Measurements from ENCODE around the gene TENM4.
"Not testable (repeated sequence)": the region's sequence is repeated elsewhere in the genome, so short reads cannot be mapped to it uniquely, and the experiment has no call there.

The TENM4 gene

GRCh38 chr11:79196950-79197349 is 243.9 kb downstream of the TENM4 start:
- no peak overlapping the region for H3K4me3 ChIP-seq (ENCODE audit: low read depth in 1 of 2, low read length in 2 of 2)
- no peak overlapping the region for H3K27ac ChIP-seq (ENCODE audit: low read depth, low read length)

DNA sequence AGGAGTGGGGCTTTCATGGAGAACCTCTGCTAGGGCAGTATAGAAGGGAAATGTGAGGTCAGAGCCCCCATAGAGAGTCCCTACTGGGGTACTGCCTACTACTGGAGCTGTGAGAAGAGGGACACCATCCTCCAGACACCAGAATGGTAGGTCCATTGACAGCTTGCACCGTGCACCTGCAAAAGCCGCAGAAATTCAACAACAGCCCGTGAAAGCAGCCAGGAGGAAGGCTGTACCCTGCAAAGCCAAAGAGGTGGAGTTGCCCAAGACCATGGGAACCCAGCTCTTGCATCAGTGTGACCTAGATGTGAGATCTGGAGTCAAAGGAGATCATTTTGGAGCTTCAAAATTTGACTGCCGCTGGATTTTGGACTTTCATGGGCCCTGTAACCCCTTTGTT is 245.6 kb downstream of the TENM4 start:
- Histone ChIP-seq H3K36me3 (ENCODE audit: control insufficient read depth in 1 of 2, insufficient read depth in 2 of 2, low read length in 2 of 2) (no peaks in the 10 kb centered on the region), H3K27ac (ENCODE audit: low read depth, low read length) (no peak overlapping the region), H3K9ac (ENCODE audit: low read depth in 1 of 2, low read length in 2 of 2) (no peak overlapping the region)

More at GRCh38 chr11:79196950-79197349, 243.9 kb downstream of the TENM4 start:
- Histone ChIP-seq H3K27me3 (ENCODE audit: control insufficient read depth in 1 of 2, insufficient read depth in 2 of 2, low read length in 2 of 2) (no peaks in the 10 kb centered on the region), H3K4me1 (ENCODE audit: control insufficient read depth in 1 of 2, insufficient read depth in 2 of 2, low read length in 2 of 2) (no peaks in the 10 kb centered on the region), H3K36me3 (ENCODE audit: control insufficient read depth in 1 of 2, insufficient read depth in 2 of 2, low read length in 2 of 2) (no peaks in the 10 kb centered on the region), H3K9ac (ENCODE audit: low read depth in 1 of 2, low read length in 2 of 2) (no peak overlapping the region), H3K9me3 (ENCODE audit: control insufficient read depth in 1 of 2, low read length in 2 of 2) (no peaks in the 10 kb centered on the region)

GRCh38 chr11:79193663-79194310 is 247.0 kb downstream of the TENM4 start:
- H3K27ac ChIP-seq (ENCODE audit: low read depth, low read length), result no peak overlapping the region
- no peaks in the 10 kb centered on the region for H3K9me3 ChIP-seq (ENCODE audit: control insufficient read depth in 1 of 2, low read length in 2 of 2)
- H3K36me3 ChIP-seq (ENCODE audit: control insufficient read depth in 1 of 2, insufficient read depth in 2 of 2, low read length in 2 of 2), result no peaks in the 10 kb centered on the region
- H3K4me3 ChIP-seq (ENCODE audit: low read depth in 1 of 2, low read length in 2 of 2), result no peak overlapping the region
- no peaks in the 10 kb centered on the region for H3K4me1 ChIP-seq (ENCODE audit: control insufficient read depth in 1 of 2, insufficient read depth in 2 of 2, low read length in 2 of 2)
- no peak overlapping the region for H3K9ac ChIP-seq (ENCODE audit: low read depth in 1 of 2, low read length in 2 of 2)
- no peaks in the 10 kb centered on the region for H3K27me3 ChIP-seq (ENCODE audit: control insufficient read depth in 1 of 2, insufficient read depth in 2 of 2, low read length in 2 of 2)

More for the DNA sequence above, 245.6 kb downstream of the TENM4 start:
- Histone ChIP-seq H3K27me3 (ENCODE audit: control insufficient read depth in 1 of 2, insufficient read depth in 2 of 2, low read length in 2 of 2) (no peaks in the 10 kb centered on the region), H3K9me3 (ENCODE audit: control insufficient read depth in 1 of 2, low read length in 2 of 2) (no peaks in the 10 kb centered on the region), H3K4me3 (ENCODE audit: low read depth in 1 of 2, low read length in 2 of 2) (no peak overlapping the region), H3K4me1 (ENCODE audit: control insufficient read depth in 1 of 2, insufficient read depth in 2 of 2, low read length in 2 of 2) (no peaks in the 10 kb centered on the region)

- Histone ChIP-seq H3K9ac (ENCODE audit: low read depth in 1 of 2, low read length in 2 of 2) (no peak overlapping the region), H3K27ac (ENCODE audit: low read depth, low read length) (no peak overlapping the region), H3K4me3 (ENCODE audit: low read depth in 1 of 2, low read length in 2 of 2) (no peak overlapping the region), H3K36me3 (ENCODE audit: control insufficient read depth in 1 of 2, insufficient read depth in 2 of 2, low read length in 2 of 2) (no peaks in the 10 kb centered on the region), H3K9me3 (ENCODE audit: control insufficient read depth in 1 of 2, low read length in 2 of 2) (no peaks in the 10 kb centered on the region), H3K27me3 (ENCODE audit: control insufficient read depth in 1 of 2, insufficient read depth in 2 of 2, low read length in 2 of 2) (no peaks in the 10 kb centered on the region), H3K4me1 (ENCODE audit: control insufficient read depth in 1 of 2, insufficient read depth in 2 of 2, low read length in 2 of 2) (no peaks in the 10 kb centered on the region)
Observed at GRCh38 chr11:79192836-79193235, 248.0 kb downstream of the TENM4 start.

GRCh38 chr11:79191716-79192115 is 249.1 kb downstream of the TENM4 start:
- not testable (repeated sequence) for H3K4me1 ChIP-seq (ENCODE audit: control insufficient read depth in 1 of 2, insufficient read depth in 2 of 2, low read length in 2 of 2)

DNA sequence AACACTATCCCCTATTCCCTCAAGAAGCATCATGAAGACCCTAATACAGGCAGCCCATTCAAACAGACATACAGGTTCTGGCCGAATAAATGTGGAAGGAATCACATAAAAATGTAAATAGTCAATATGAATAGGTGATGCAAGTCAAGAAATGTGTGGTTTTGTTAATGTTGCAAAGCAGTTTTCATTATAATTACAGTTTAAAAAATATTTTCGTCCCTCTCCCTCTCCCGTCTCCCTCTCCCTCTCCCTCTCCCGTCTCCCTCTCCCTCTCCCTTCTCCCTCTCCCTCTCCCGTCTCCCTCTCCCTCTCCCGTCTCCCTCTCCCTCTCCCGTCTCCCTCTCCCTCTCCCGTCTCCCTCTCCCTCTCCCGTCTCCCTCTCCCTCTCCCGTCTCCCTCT is 250.3 kb downstream of the TENM4 start:
- H3K36me3 ChIP-seq (ENCODE audit: control insufficient read depth in 1 of 2, insufficient read depth in 2 of 2, low read length in 2 of 2); H3K4me1 ChIP-seq (ENCODE audit: control insufficient read depth in 1 of 2, insufficient read depth in 2 of 2, low read length in 2 of 2); H3K27me3 ChIP-seq (ENCODE audit: control insufficient read depth in 1 of 2, insufficient read depth in 2 of 2, low read length in 2 of 2); H3K9me3 ChIP-seq (ENCODE audit: control insufficient read depth in 1 of 2, low read length in 2 of 2); H3K27ac ChIP-seq (ENCODE audit: low read depth, low read length); H3K4me3 ChIP-seq (ENCODE audit: low read depth in 1 of 2, low read length in 2 of 2); H3K9ac ChIP-seq (ENCODE audit: low read depth in 1 of 2, low read length in 2 of 2): not testable (repeated sequence)

More at GRCh38 chr11:79191716-79192115, 249.1 kb downstream of the TENM4 start:
- H3K4me3 ChIP-seq (ENCODE audit: low read depth in 1 of 2, low read length in 2 of 2); H3K27ac ChIP-seq (ENCODE audit: low read depth, low read length); H3K27me3 ChIP-seq (ENCODE audit: control insufficient read depth in 1 of 2, insufficient read depth in 2 of 2, low read length in 2 of 2); H3K36me3 ChIP-seq (ENCODE audit: control insufficient read depth in 1 of 2, insufficient read depth in 2 of 2, low read length in 2 of 2); H3K9me3 ChIP-seq (ENCODE audit: control insufficient read depth in 1 of 2, low read length in 2 of 2); H3K9ac ChIP-seq (ENCODE audit: low read depth in 1 of 2, low read length in 2 of 2): not testable (repeated sequence)

DNA sequence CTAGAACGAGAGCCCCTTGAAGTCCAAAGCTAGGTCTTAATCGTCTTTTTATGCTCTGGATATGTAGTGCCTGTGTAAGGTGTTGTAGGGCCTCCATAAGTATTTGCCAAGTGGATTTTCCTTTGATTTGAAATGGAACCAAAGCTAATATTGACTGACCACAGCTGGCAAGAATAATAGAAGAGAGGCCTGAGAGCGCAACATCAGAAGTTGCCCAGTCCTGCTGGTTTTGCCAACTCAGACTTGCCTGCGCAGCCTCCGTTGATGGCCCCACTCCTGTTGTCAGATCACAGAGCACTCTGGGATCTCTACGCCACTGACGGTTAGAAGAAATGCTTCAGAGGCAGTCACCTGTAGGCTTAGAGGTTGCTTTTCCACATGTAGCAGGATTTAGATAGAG is 251.2 kb downstream of the TENM4 start:
- H3K9me3 ChIP-seq (ENCODE audit: control insufficient read depth in 1 of 2, low read length in 2 of 2), result no peaks in the 10 kb centered on the region
- H3K4me1 ChIP-seq (ENCODE audit: control insufficient read depth in 1 of 2, insufficient read depth in 2 of 2, low read length in 2 of 2), result no peaks in the 10 kb centered on the region
- H3K4me3 ChIP-seq (ENCODE audit: low read depth in 1 of 2, low read length in 2 of 2), result no peak overlapping the region
- H3K9ac ChIP-seq (ENCODE audit: low read depth in 1 of 2, low read length in 2 of 2), result no peak overlapping the region
- H3K27me3 ChIP-seq (ENCODE audit: control insufficient read depth in 1 of 2, insufficient read depth in 2 of 2, low read length in 2 of 2), result no peaks in the 10 kb centered on the region
- H3K27ac ChIP-seq (ENCODE audit: low read depth, low read length), result no peak overlapping the region
- H3K36me3 ChIP-seq (ENCODE audit: control insufficient read depth in 1 of 2, insufficient read depth in 2 of 2, low read length in 2 of 2), result no peaks in the 10 kb centered on the region

GRCh38 chr11:79189055-79189454 is 251.8 kb downstream of the TENM4 start:
- H3K9ac ChIP-seq (ENCODE audit: low read depth in 1 of 2, low read length in 2 of 2), result no peak overlapping the region
- no peaks in the 10 kb centered on the region for H3K36me3 ChIP-seq (ENCODE audit: control insufficient read depth in 1 of 2, insufficient read depth in 2 of 2, low read length in 2 of 2)
- H3K27me3 ChIP-seq (ENCODE audit: control insufficient read depth in 1 of 2, insufficient read depth in 2 of 2, low read length in 2 of 2), result no peaks in the 10 kb centered on the region
- no peak overlapping the region for H3K4me3 ChIP-seq (ENCODE audit: low read depth in 1 of 2, low read length in 2 of 2)
- H3K9me3 ChIP-seq (ENCODE audit: control insufficient read depth in 1 of 2, low read length in 2 of 2), result no peaks in the 10 kb centered on the region
- no peak overlapping the region for H3K27ac ChIP-seq (ENCODE audit: low read depth, low read length)
- H3K4me1 ChIP-seq (ENCODE audit: control insufficient read depth in 1 of 2, insufficient read depth in 2 of 2, low read length in 2 of 2), result no peaks in the 10 kb centered on the region

DNA sequence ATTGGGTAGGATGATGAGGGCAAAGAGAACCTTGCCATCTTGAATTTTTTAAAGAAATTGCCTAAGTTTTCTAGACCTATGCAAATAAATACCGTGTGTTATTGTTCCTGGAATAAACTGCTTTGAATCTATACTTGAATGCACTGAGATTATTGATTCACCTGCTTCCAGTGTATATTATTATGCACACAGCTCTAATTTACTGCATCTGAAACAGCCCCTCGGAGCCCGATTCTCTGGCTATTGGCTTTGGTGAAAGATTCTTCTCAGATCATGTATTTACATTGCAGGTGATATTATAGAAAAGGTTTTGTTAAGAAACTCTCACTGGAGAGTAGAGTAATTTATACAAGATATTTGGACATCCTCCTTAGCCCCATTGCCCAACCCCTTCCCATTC is 254.2 kb downstream of the TENM4 start:
- Histone ChIP-seq H3K9me3 (ENCODE audit: control insufficient read depth in 1 of 2, low read length in 2 of 2) (no peaks in the 10 kb centered on the region), H3K9ac (ENCODE audit: low read depth in 1 of 2, low read length in 2 of 2) (no peak overlapping the region), H3K27me3 (ENCODE audit: control insufficient read depth in 1 of 2, insufficient read depth in 2 of 2, low read length in 2 of 2) (no peaks in the 10 kb centered on the region), H3K36me3 (ENCODE audit: control insufficient read depth in 1 of 2, insufficient read depth in 2 of 2, low read length in 2 of 2) (no peaks in the 10 kb centered on the region), H3K4me3 (ENCODE audit: low read depth in 1 of 2, low read length in 2 of 2) (no peak overlapping the region), H3K4me1 (ENCODE audit: control insufficient read depth in 1 of 2, insufficient read depth in 2 of 2, low read length in 2 of 2) (no peaks in the 10 kb centered on the region), H3K27ac (ENCODE audit: low read depth, low read length) (no peak overlapping the region)

DNA sequence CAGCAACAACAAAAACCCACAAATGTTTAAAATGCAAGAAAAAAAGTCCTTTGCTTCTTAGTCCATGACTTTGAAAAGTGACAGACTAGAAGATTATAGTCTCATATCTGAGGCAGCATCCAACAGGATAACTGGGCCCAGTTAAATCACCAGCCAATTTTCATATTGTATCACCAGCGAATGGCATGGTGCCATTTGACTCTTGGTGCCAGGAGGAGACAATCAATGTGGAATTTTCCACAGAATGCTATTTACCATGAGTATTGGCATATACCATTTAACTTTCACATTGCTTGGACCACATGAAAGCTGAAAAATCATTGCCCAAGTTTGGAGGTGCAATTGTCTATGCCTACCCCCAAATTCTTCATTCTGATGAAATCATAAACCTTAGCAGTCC is 255.5 kb downstream of the TENM4 start:
- Histone ChIP-seq H3K27ac (ENCODE audit: low read depth, low read length) (no peak overlapping the region), H3K9ac (ENCODE audit: low read depth in 1 of 2, low read length in 2 of 2) (no peak overlapping the region), H3K36me3 (ENCODE audit: control insufficient read depth in 1 of 2, insufficient read depth in 2 of 2, low read length in 2 of 2) (no peaks in the 10 kb centered on the region), H3K4me3 (ENCODE audit: low read depth in 1 of 2, low read length in 2 of 2) (no peak overlapping the region), H3K9me3 (ENCODE audit: control insufficient read depth in 1 of 2, low read length in 2 of 2) (no peaks in the 10 kb centered on the region), H3K27me3 (ENCODE audit: control insufficient read depth in 1 of 2, insufficient read depth in 2 of 2, low read length in 2 of 2) (no peaks in the 10 kb centered on the region), H3K4me1 (ENCODE audit: control insufficient read depth in 1 of 2, insufficient read depth in 2 of 2, low read length in 2 of 2) (no peaks in the 10 kb centered on the region)

DNA sequence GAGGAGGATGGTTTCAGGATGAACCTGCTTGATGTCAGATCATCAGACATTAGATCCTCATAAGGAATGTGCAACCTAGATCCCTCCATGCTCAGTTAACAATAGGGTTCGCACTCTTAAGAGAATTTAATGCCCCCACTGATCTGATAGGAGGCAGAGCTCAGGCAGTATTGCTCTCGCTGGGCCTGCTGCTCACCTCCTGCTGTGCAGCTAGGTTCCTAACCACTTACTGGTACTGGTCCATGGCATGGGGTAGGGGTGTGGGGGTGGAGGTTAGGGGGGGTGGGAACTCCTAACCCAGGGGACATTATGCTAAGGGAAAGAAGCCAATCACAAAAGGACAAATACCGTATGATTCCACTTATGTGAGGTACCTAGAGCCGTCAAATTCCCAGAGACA is 256.5 kb downstream of the TENM4 start:
- Histone ChIP-seq H3K9ac (ENCODE audit: low read depth in 1 of 2, low read length in 2 of 2) (no peak overlapping the region), H3K27me3 (ENCODE audit: control insufficient read depth in 1 of 2, insufficient read depth in 2 of 2, low read length in 2 of 2) (no peaks in the 10 kb centered on the region), H3K4me3 (ENCODE audit: low read depth in 1 of 2, low read length in 2 of 2) (no peak overlapping the region), H3K4me1 (ENCODE audit: control insufficient read depth in 1 of 2, insufficient read depth in 2 of 2, low read length in 2 of 2) (no peaks in the 10 kb centered on the region), H3K9me3 (ENCODE audit: control insufficient read depth in 1 of 2, low read length in 2 of 2) (no peaks in the 10 kb centered on the region), H3K36me3 (ENCODE audit: control insufficient read depth in 1 of 2, insufficient read depth in 2 of 2, low read length in 2 of 2) (no peaks in the 10 kb centered on the region), H3K27ac (ENCODE audit: low read depth, low read length) (no peak overlapping the region)

Data from duodenal mucosa (tissue), 2 donors.